H9 (cell line): ENCODE data around the gene TGFBR2. TPM values are rescaled to one million over a fixed set of nuclear protein-coding genes. Genes with fewer than 3 reads are reported as not detected.

ENCODE experiments used
- DNase-seq: peaks from one replicate; pipeline ENCODE4 v3.0.0-alpha.2; 2017
- H2AFZ ChIP-seq: one replicate; pipeline ENCODE4 v1.6.1; 2013; ENCODE audit warnings: mild to moderate bottlenecking, low read length, control low read depth, moderate library complexity
- H2AK5ac ChIP-seq: 2 replicates; pipeline ENCODE4 v1.6.1; 2013; ENCODE audit warnings: low read length, control low read depth, mixed read lengths; ENCODE audit not compliant: insufficient read length
- H2BK120ac ChIP-seq: one replicate; pipeline ENCODE4 v1.6.1; 2013; ENCODE audit warnings: low read depth, mild to moderate bottlenecking, low read length, control low read depth, inconsistent platforms; ENCODE audit not compliant: poor library complexity, severe bottlenecking
- H2BK12ac ChIP-seq: 2 replicates; pipeline ENCODE4 v1.6.1; 2013; ENCODE audit warnings: low read length, control low read depth, mixed read lengths, low read depth; ENCODE audit not compliant: insufficient read length
- H2BK15ac ChIP-seq: 2 replicates; pipeline ENCODE4 v1.6.1; 2013; ENCODE audit warnings: low read depth, low read length, control low read depth
- H2BK20ac ChIP-seq: one replicate; pipeline ENCODE4 v1.6.1; 2013; ENCODE audit warnings: low read depth, mild to moderate bottlenecking, low read length, control low read depth, inconsistent platforms; ENCODE audit not compliant: poor library complexity, severe bottlenecking
- H2BK5ac ChIP-seq: 2 replicates; pipeline ENCODE4 v1.6.1; 2013; ENCODE audit warnings: low read length, control low read depth, mixed read lengths; ENCODE audit not compliant: insufficient read length
- H3K14ac ChIP-seq: 2 replicates; pipeline ENCODE4 v1.6.1; 2013; ENCODE audit warnings: low read length, control low read depth; ENCODE audit not compliant: insufficient read depth
- H3K18ac ChIP-seq: 2 replicates; pipeline ENCODE4 v1.6.1; 2013; ENCODE audit warnings: low read depth, mild to moderate bottlenecking, mixed read lengths, low read length, control low read depth; ENCODE audit not compliant: insufficient read length
- H3K23ac ChIP-seq: 2 replicates; pipeline ENCODE4 v1.6.1; 2013; ENCODE audit warnings: low read length, control low read depth, mixed read lengths, low read depth; ENCODE audit not compliant: insufficient read length
- H3K23me2 ChIP-seq: 2 replicates; pipeline ENCODE4 v1.6.1; 2013; ENCODE audit warnings: low read depth, mild to moderate bottlenecking, mixed read lengths, low read length, control low read depth; ENCODE audit not compliant: insufficient read length, poor library complexity, severe bottlenecking
- H3K27ac ChIP-seq: 2 replicates; pipeline ENCODE4 v1.5.1; 2013; ENCODE audit warnings: low read length, control low read depth, mixed read lengths, low read depth; ENCODE audit not compliant: insufficient read length
- H3K27me3 ChIP-seq: 2 replicates; pipeline ENCODE4 v1.6.1; 2013; ENCODE audit warnings: low read length, control low read depth, inconsistent platforms; ENCODE audit not compliant: insufficient read depth
- H3K4ac ChIP-seq: 2 replicates; pipeline ENCODE4 v1.6.1; 2013; ENCODE audit warnings: low read depth, mild to moderate bottlenecking, control low read depth, inconsistent platforms, low read length, moderate library complexity
- H3K4me1 ChIP-seq: 2 replicates; pipeline ENCODE4 v1.6.1; 2013; ENCODE audit warnings: low read length, control low read depth, inconsistent platforms; ENCODE audit not compliant: insufficient read depth
- H3K4me2 ChIP-seq: 2 replicates; pipeline ENCODE4 v1.6.1; 2013; ENCODE audit warnings: low read length, control low read depth, mixed read lengths; ENCODE audit not compliant: insufficient read length, insufficient read depth
- H3K56ac ChIP-seq: 2 replicates; pipeline ENCODE4 v1.6.1; 2013; ENCODE audit warnings: low read depth, mild to moderate bottlenecking, mixed read lengths, low read length, control low read depth; ENCODE audit not compliant: insufficient read length
- H3K79me1 ChIP-seq: 2 replicates; pipeline ENCODE4 v1.6.1; 2013; ENCODE audit warnings: low read depth, mild to moderate bottlenecking, moderate library complexity, low read length, control low read depth, inconsistent platforms; ENCODE audit not compliant: insufficient read depth, poor library complexity, severe bottlenecking
- H3K79me2 ChIP-seq: 2 replicates; pipeline ENCODE4 v1.6.1; 2013; ENCODE audit warnings: low read length, control low read depth, inconsistent platforms; ENCODE audit not compliant: insufficient read depth
- H3K9ac ChIP-seq: 2 replicates; pipeline ENCODE4 v1.6.1; 2013; ENCODE audit warnings: low read length, control low read depth, mixed read lengths; ENCODE audit not compliant: insufficient read length; ENCODE audit errors: extremely low read depth
- H3K9me3 ChIP-seq: one replicate; pipeline ENCODE4 v1.6.1; 2013; ENCODE audit warnings: low read depth, low read length, inconsistent platforms; ENCODE audit not compliant: control insufficient read depth
- H3T11ph ChIP-seq: one replicate; pipeline ENCODE4 v1.6.1; 2013; ENCODE audit warnings: mild to moderate bottlenecking, low read length, control low read depth, inconsistent platforms
- H4K20me1 ChIP-seq: one replicate; pipeline ENCODE4 v1.6.1; 2013; ENCODE audit not compliant: control insufficient read depth, insufficient read length, insufficient read depth
- H4K5ac ChIP-seq: 2 replicates; pipeline ENCODE4 v1.6.1; 2013; ENCODE audit warnings: low read depth, mild to moderate bottlenecking, mixed read lengths, low read length, control low read depth; ENCODE audit not compliant: insufficient read length
- H4K8ac ChIP-seq: replicated peaks from 2 replicates; pipeline ENCODE4 v1.6.1; 2013; ENCODE audit warnings: low read length, control low read depth, mixed read lengths, low read depth; ENCODE audit not compliant: insufficient read length
- H4K91ac ChIP-seq: 2 replicates; pipeline ENCODE4 v1.6.1; 2013; ENCODE audit warnings: low read depth, mild to moderate bottlenecking, moderate library complexity, mixed read lengths, low read length, control low read depth; ENCODE audit not compliant: insufficient read length
- H3K27ac Mint-ChIP-seq, 3 experiments: 2 replicates in 2 of 3; 3 replicates in 1 of 3; pipeline ENCODE4 v1.8.0; 2020 to 2021; ENCODE audit warnings: mixed read lengths in 3 of 3, mild to moderate bottlenecking in 1 of 3, moderate library complexity in 1 of 3
- H3K27me3 Mint-ChIP-seq: 2 replicates; pipeline ENCODE4 v1.8.0; 2021; ENCODE audit warnings: low read depth, mild to moderate bottlenecking, moderate library complexity, mixed read lengths
- H3K36me3 Mint-ChIP-seq, 3 experiments: 2 replicates in 2 of 3; 3 replicates in 1 of 3; pipeline ENCODE4 v1.8.0; 2020 to 2021; ENCODE audit warnings: low read depth in 3 of 3, mixed read lengths in 3 of 3; ENCODE audit not compliant: insufficient read depth in 1 of 3
- H3K4me1 Mint-ChIP-seq, 2 experiments: 2 replicates each; pipeline ENCODE4 v1.8.0; 2020; ENCODE audit warnings: mixed read lengths in 2 of 2
- H3K4me3 Mint-ChIP-seq, 2 experiments: 2 replicates in 1 of 2; 3 replicates in 1 of 2; pipeline ENCODE4 v1.8.0; 2020 to 2021; ENCODE audit warnings: mild to moderate bottlenecking in 2 of 2, mixed read lengths in 2 of 2, moderate library complexity in 1 of 2
- H3K9me3 Mint-ChIP-seq, 2 experiments: 2 replicates in 1 of 2; 3 replicates in 1 of 2; pipeline ENCODE4 v1.8.0; 2020; ENCODE audit warnings: mild to moderate bottlenecking in 2 of 2, mixed read lengths in 2 of 2, moderate library complexity in 1 of 2
- WGBS: extraction: QIAGEN DNeasy Blood & Tissue Kit; methylation state at CpG from one replicate; pipeline ENCODE4 v1.1.7; 2013; ENCODE audit warnings: missing lambda C conversion rate, low lambda C conversion rate, mixed read lengths; ENCODE audit not compliant: insufficient read length; ENCODE audit errors: extremely low coverage; 5-methylcytosine and 5-hydroxymethylcytosine counted together
- total RNA-seq: library from RNA; stranded (reverse); gene quantifications from 2 replicates; pipeline ENCODE4 v1.2.1, GENCODE V29; 2021
- TF ChIP-seq, protein P1 (sequence below): fragments of 200-600 bp; sonication (generic); conservative IDR thresholded peaks from 3 replicates; pipeline ENCODE4 v1.8.0; 2021; ENCODE audit warnings: antibody characterized with exemption, mild to moderate bottlenecking

Gene TGFBR2
- total RNA-seq, 1 experiment from 2014 or later: 10.6 TPM

DNA sequence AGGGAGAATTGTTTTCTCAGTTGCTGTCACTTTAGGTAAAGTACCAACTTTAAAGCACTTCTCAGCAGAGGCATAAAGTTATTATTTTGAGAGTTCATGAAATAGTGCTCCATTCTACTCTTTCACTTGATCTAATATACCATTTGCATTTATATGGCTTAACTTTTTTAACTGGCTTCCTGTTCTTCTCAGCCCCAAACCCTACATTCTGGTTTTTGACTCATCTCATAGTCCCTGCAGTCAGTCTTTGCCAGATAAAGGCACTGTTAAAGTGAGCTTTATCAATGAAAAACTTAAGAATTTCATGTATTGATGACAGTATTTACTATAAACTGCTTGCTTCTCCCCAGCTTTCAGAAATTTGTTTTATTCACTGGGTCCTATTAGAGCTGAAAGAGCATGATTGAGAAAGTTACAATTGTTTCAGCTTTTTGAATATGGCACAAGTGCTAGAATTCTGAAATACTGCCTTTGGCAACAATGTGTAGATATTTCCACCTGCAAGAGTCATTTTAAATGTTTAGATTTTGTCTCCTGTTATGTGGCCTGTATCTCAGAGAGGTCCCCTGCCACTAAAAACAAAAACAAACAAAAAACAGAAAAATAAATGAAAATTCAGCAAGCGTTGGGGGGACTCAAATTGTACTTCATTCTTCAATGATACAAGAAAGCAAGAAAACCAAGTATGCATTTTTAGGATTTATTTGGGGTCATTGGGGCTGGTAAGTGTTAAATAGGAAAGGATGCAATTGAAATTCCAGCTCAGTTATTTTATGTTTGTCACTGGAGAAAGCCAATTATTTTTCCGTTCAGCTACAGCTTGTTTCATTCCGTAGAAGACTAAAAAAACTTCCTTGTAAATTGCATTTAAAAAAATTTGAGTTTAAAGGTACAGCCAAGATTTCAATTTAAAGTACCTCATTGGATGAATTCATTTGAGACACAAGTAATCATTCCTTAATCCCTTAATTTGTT is 28.6 kb downstream of the TGFBR2 start:
- H4K8ac ChIP-seq: no peak overlapping the region
- H3K23ac ChIP-seq: no peak overlapping the region
- no CpG with 5 or more reads among the region's 3 CpGs for WGBS
- DNase-seq: no peak
- no peak overlapping the region for H3K4me2 ChIP-seq
- TF ChIP-seq, protein P1, sequence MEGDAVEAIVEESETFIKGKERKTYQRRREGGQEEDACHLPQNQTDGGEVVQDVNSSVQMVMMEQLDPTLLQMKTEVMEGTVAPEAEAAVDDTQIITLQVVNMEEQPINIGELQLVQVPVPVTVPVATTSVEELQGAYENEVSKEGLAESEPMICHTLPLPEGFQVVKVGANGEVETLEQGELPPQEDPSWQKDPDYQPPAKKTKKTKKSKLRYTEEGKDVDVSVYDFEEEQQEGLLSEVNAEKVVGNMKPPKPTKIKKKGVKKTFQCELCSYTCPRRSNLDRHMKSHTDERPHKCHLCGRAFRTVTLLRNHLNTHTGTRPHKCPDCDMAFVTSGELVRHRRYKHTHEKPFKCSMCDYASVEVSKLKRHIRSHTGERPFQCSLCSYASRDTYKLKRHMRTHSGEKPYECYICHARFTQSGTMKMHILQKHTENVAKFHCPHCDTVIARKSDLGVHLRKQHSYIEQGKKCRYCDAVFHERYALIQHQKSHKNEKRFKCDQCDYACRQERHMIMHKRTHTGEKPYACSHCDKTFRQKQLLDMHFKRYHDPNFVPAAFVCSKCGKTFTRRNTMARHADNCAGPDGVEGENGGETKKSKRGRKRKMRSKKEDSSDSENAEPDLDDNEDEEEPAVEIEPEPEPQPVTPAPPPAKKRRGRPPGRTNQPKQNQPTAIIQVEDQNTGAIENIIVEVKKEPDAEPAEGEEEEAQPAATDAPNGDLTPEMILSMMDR: no peak
- H3K23me2 ChIP-seq: no peaks in the 10 kb centered on the region
- H4K20me1 ChIP-seq: no peaks in the 10 kb centered on the region
- H3K4me3 Mint-ChIP-seq: no peak overlapping the region
- no peak overlapping the region for H2BK20ac ChIP-seq
- no peak overlapping the region for H2AK5ac ChIP-seq
- H3K27me3 Mint-ChIP-seq: no peaks in the 10 kb centered on the region
- no peaks in the 10 kb centered on the region for H3K9me3 ChIP-seq
- H2BK12ac ChIP-seq: no peak overlapping the region
- no peak overlapping the region for H3K18ac ChIP-seq
- H3T11ph ChIP-seq: no peak overlapping the region
- H2BK120ac ChIP-seq: no peak overlapping the region
- peaks cover 25 to 31% of the 10 kb centered on the region in 2 experiments for H3K4me1 Mint-ChIP-seq
- no peaks in the 10 kb centered on the region for H3K27me3 ChIP-seq
- H2BK5ac ChIP-seq: no peak overlapping the region
- peak overlapping the region in 2 of 3 experiments; percentile 59 to 66; a peak in 3 of 7 replicates for H3K27ac Mint-ChIP-seq
- no peak overlapping the region for H2BK15ac ChIP-seq
- no peak overlapping the region for H3K56ac ChIP-seq
- peaks cover 24% of the 10 kb centered on the region; the same call in 1 of the 2 replicates for H3K79me2 ChIP-seq
- no peaks in the 10 kb centered on the region for H3K9me3 Mint-ChIP-seq
- H2AFZ ChIP-seq: no peak overlapping the region
- no peak overlapping the region for H3K9ac ChIP-seq
- H4K91ac ChIP-seq: no peak overlapping the region
- H3K14ac ChIP-seq: no peak overlapping the region
- peaks cover 7 to 13% (median 11%) of the 10 kb centered on the region in 3 experiments for H3K36me3 Mint-ChIP-seq
- no peak overlapping the region for H3K4ac ChIP-seq
- no peak overlapping the region for H3K27ac ChIP-seq
- no peak overlapping the region for H4K5ac ChIP-seq
- no peaks in the 10 kb centered on the region for H3K79me1 ChIP-seq
- H3K4me1 ChIP-seq: peaks cover 4% of the 10 kb centered on the region; the same call in 1 of the 2 replicates
